SK-N-MC (cell line): Measurements from ENCODE around the gene SPRYD3.

ENCODE experiments used
- DNase-seq: peaks from one replicate; pipeline ENCODE4 v3.0.0-alpha.2; 2011; ENCODE audit warnings: low read depth, low spot score
- H3K27ac ChIP-seq: fragments of 200-600 bp; sonication (generic); 2 replicates; pipeline ENCODE4 v1.5.1; 2016; ENCODE audit warnings: mixed run types
- H3K36me3 ChIP-seq: fragments of 200-600 bp; sonication (generic); 2 replicates; pipeline ENCODE4 v1.6.1; 2017; ENCODE audit warnings: antibody characterized with exemption, low read length, mixed read lengths; ENCODE audit not compliant: insufficient read depth
- H3K4me3 ChIP-seq: fragments of 200-600 bp; sonication (generic); 2 replicates; pipeline ENCODE4 v1.5.1; 2016
- H3K9ac ChIP-seq: fragments of 200-600 bp; sonication (generic); 2 replicates; pipeline ENCODE4 v1.8.0; 2017; ENCODE audit warnings: mixed run types, mixed read lengths; ENCODE audit not compliant: insufficient read length
- H3K9me3 ChIP-seq: fragments of 200-600 bp; sonication (generic); 2 replicates; pipeline ENCODE4 v1.6.1; 2017; ENCODE audit warnings: low read depth, mild to moderate bottlenecking, antibody characterized with exemption, low read length, moderate library complexity, mixed read lengths
- EZH2 ChIP-seq: fragments of 200-600 bp; sonication (generic); IDR thresholded peaks from one replicate; pipeline ENCODE4 v1.6.1; 2017; ENCODE audit warnings: antibody characterized with exemption
- FOXP2 ChIP-seq: optimal IDR thresholded peaks from 2 replicates; pipeline ENCODE3; 2011; ENCODE audit warnings: mild to moderate bottlenecking, moderate library complexity; ENCODE audit not compliant: insufficient read depth; ENCODE audit errors: extremely low read length, control extremely low read depth
- POLR2AphosphoS5 ChIP-seq: IDR thresholded peaks from 2 replicates; pipeline ENCODE4 v1.6.1; 2012; ENCODE audit warnings: mild to moderate bottlenecking, low read depth, low read length, borderline replicate concordance

The SPRYD3 gene

GRCh38 chr12:53074999-53075370 lies 4.2 kb downstream of the SPRYD3 start:
- DNase-seq = no peak
- Histone ChIP-seq H3K27ac (no peak overlapping the region), H3K4me3 (no peak overlapping the region), H3K9ac (no peak overlapping the region), H3K36me3 (peaks cover 11% of the 10 kb centered on the region; the same call in 1 of the 2 replicates), H3K9me3 (no peaks in the 10 kb centered on the region)
- TF ChIP-seq EZH2 (no peak), FOXP2 (no peak), POLR2AphosphoS5 (no peak)

DNA sequence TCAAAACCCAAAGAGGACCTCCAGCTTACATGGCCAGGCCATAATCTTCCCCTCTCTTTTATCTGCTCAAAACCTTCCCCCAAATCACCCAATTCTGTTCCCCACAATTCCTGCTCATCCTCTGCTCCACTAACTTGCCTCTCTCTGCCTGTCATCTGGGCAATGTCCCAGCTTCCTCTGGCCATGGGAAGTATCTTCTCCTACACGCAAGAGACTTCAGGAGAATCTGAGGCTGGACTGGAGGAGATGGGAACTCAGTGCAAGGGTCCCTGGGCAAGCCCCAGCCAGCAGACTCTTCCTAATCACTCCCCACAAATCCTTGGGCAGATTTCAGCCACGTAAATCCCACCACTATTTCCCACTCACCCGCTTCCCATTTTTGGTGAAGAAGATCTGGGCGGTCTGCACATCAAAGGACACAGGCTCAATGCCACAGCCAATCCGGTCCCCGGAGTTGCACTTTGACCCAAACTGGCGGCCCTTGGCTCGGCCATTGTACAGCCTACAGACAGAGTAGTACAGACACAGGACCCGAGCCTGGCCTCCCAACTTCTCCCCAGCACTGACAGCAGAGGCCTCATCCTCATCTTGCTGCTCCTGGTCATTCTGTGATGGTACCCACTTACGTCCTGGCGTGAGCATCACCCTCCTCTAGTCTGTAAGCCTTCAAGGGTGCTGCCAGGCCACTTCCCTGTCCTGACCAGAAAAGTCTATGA lies 4.7 kb downstream of the SPRYD3 start:
- no peak overlapping the region for H3K27ac ChIP-seq
- TF ChIP-seq EZH2 (no peak), FOXP2 (no peak), POLR2AphosphoS5 (no peak)
- peaks cover 11% of the 10 kb centered on the region; the same call in 1 of the 2 replicates for H3K36me3 ChIP-seq

GRCh38 chr12:53073881-53074280 lies 5.3 kb downstream of the SPRYD3 start:
- TF ChIP-seq EZH2 = no peak
- no peak for TF ChIP-seq FOXP2
- no peak for TF ChIP-seq POLR2AphosphoS5
- H3K27ac ChIP-seq = peak overlapping the region; percentile 50; the same call in 1 of the 2 replicates
- H3K4me3 ChIP-seq = no peak overlapping the region
- no peak for DNase-seq
- H3K9me3 ChIP-seq = no peaks in the 10 kb centered on the region
- H3K36me3 ChIP-seq = peaks cover 11% of the 10 kb centered on the region; the same call in 1 of the 2 replicates
- H3K9ac ChIP-seq = no peak overlapping the region

More for the DNA sequence above, 4.7 kb downstream of the SPRYD3 start:
- Histone ChIP-seq H3K9ac (no peak overlapping the region), H3K4me3 (no peak overlapping the region), H3K9me3 (no peaks in the 10 kb centered on the region)
- DNase-seq = no peak

DNA sequence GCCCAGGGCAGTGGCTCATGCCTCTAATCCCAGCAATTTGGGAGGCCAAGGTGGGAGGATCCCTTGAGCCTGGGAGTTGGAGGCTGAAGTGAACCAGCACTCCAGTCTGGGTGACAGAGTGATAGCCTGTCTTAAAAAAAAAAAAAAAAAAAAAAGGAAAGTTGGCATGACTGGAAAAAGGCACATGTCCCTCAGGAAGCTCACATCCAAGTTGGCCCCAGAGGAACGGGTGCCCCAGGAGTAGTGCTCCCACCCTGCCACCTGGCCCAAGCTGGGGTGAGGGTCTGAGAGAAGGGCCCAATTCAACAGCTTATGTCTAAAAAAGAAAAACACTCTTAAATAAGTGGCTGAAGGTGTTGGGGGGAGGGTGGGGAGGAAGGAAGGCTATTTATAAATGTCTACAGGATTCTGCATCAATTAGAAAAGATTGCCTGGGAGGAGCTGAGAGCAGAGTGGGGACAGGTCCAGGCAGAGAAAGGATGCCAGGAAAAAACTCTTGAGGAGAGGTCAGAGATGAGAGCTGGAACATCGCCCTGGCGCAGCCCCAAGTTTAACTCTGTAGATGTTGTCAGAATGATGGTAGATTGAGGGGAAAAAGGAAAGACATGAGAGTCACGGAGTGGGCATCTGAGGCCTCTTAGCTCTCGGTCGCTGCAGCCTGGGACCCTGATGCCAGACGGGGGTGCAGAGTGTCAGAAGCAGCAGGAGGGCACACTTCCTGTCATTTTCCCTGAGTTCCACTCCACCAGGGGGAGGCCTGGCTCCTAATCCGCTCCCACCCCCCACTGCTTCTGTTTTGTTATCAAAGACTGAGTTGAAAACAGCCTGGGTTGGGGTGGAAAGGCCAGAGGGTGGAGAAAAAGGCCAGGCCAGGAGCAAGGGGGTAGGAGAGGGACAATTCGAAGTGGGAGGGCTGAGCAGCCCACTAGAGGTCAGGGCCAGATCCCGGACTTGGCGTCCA lies 7.3 kb downstream of the SPRYD3 start:
- Histone ChIP-seq H3K9ac (no peak overlapping the region), H3K36me3 (peaks cover 11% of the 10 kb centered on the region; the same call in 1 of the 2 replicates), H3K9me3 (no peaks in the 10 kb centered on the region), H3K4me3 (no peak overlapping the region), H3K27ac (no peak overlapping the region)
- DNase-seq = no peak
- no peak for TF ChIP-seq FOXP2
- no peak for TF ChIP-seq EZH2
- no peak for TF ChIP-seq POLR2AphosphoS5

DNA sequence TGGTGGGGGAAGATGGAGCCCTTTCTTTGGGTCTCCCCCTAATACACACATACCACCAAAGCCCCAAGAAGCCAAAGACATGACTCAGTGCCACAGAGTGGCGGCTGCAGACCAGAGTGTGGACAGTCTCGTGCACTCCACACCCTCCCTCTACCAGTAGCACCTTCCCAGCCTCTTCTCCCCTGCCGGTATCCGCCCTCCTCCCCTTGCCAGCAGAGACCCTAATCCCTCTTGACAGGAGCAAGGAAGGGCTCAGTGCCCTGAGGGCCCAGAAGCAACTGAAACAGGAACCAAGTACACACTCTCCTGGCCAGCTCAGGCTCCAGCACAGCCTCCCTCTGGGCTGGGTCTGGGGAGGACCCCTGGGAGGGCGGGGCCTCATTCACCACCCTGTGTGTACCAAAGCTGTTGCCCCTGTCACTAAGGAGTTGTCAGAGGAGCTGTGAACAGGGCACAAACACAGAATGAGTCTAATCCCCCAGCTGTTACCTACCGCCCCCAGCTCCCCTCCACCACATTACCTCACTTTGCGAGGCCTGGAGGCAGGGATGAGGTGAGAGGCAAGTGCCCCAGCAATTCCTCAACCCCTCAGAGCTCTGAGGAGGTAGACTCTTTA lies 8.2 kb downstream of the SPRYD3 start:
- H3K36me3 ChIP-seq = peaks cover 9% of the 10 kb centered on the region; the same call in 1 of the 2 replicates
- no peak for DNase-seq
- no peak overlapping the region for H3K9ac ChIP-seq
- H3K27ac ChIP-seq = no peak overlapping the region
- no peak for TF ChIP-seq POLR2AphosphoS5
- no peak for TF ChIP-seq FOXP2
- no peak for TF ChIP-seq EZH2
- H3K9me3 ChIP-seq = no peaks in the 10 kb centered on the region
- H3K4me3 ChIP-seq = no peak overlapping the region

DNA sequence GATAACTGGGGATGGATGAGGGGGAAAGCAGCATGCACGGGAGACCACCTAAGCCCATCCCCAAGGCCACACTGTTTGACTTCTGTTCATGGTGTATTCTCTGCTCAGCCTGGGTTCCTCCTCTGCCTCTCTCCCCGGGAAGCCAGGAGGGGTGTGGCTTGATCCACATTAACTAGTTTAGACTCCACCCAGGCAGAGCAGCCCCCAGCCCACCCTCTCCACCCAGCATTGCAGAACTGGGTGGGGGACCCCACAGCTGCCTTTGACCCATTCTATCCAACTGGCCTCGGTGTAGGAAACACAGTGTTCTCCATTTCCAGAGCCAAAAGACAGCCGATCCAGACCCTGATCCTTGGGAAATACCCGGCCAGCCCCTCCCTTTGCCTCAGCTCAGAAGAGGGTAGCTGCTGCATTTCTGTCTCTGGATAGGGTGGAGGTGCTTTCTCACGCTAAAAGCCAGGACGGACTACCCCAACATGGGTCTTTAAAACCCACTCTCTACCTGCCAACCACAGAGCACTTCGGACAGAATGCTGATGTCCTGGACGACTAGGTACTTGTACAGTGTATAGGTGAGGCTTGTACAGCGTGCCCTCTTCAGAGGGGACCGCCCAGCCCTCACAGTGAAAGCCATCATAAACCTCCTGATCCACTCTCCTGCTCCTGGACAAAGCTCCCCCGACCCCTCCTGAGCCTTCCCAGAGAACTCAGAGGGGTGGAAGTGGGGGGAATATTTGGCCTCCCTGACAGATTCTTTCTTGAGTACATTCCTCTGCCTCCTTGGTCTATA lies 9.4 kb downstream of the SPRYD3 start:
- Histone ChIP-seq H3K27ac (no peak overlapping the region), H3K36me3 (peaks cover 4% of the 10 kb centered on the region; the same call in 1 of the 2 replicates), H3K4me3 (no peak overlapping the region), H3K9ac (no peak overlapping the region), H3K9me3 (no peaks in the 10 kb centered on the region)
- TF ChIP-seq EZH2 (no peak), POLR2AphosphoS5 (no peak), FOXP2 (no peak)
- no peak for DNase-seq

DNA sequence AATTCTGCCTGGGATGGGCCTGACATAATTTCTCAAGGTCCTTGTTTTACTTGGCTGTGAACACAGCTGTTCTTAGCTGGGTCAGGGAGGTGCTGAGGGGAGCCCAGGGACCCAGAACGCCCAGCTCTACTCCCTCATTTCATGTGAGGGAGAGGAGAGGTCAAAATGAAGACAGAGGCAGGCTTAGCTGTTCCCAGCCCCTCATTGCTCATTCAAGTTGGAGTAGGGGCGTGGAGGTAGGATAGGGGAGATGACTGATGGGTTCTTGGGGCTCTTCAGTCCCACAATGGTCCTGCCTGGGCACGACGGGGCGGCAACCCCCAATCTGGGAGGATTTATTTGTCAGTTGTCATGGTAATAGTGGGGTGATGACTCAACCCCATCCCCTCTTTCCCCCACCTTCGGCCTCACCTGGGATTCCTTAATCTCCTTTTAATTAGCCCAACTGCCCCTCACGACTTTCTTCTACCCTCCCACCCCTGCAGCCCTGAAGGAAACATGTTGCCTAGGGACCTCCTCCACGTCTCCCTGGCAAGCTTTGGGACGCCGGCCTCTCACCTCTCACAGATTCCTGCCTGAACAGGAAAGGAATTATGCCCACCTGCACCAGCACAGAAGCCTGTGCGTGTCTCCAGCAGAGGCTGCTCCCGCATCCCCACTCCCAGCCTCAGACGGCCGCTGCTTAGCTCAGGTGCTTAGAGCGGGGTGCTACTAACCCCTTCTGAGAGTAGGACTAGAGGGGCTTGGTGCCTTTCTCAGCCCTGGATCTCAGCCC lies 10.2 kb downstream of the SPRYD3 start:
- H3K4me3 ChIP-seq = no peak overlapping the region

More for the DNA sequence above, 10.2 kb downstream of the SPRYD3 start:
- DNase-seq = no peak
- no peak overlapping the region for H3K27ac ChIP-seq
- no peak overlapping the region for H3K9ac ChIP-seq
- H3K36me3 ChIP-seq = no peaks in the 10 kb centered on the region; the same call in 1 of the 2 replicates
- H3K9me3 ChIP-seq = no peaks in the 10 kb centered on the region
- TF ChIP-seq POLR2AphosphoS5 (no peak), FOXP2 (no peak), EZH2 (no peak)
